Suppressor macrophage treated with lipopolysaccharide for 4 hours (primary cell): Measurements from ENCODE around the gene F11.
"Not testable (repeated sequence)": the region's sequence is repeated elsewhere in the genome, so short reads cannot be mapped to it uniquely, and the experiment has no call there.

Experiments used
- DNase-seq: peaks from one replicate; pipeline ENCODE4 v3.0.0-alpha.2; 2020

Gene F11

GRCh38 chr4:186265683-186266652, at the start of gene F11:
F11 (plus strand) TSS chr4:186266189; CDS start chr4:186267137, 948 bp downstream.
- no peak for DNase-seq

DNA sequence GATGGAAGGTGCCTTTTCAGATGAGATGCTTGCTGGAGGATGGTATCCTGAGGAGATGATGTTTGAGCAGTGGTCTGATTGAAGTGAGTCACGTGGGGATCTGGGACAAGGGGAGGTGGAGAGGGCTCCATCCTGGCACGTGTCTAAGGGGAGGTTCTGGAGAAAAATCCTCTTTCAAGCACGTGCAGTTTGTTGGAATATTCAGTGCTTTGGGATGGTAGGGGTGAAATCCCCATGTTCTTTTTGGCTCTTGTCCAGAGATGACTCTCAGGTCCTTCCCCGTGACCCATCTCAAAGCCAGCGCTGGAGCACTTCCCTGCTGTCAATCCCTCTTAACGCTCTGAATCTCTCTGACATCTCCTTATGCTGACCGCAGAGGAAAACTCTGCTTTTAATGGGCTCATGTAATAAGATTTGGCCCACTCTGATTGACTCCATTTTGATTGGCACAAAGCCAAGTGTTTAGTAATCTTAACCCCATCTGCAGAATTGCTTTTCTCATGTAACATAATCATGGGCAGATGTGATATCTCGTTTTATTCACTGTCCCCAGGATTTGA, 49.4 kb upstream of the F11 start:
- no peak for DNase-seq

- no peak for DNase-seq
These were observed 48.2 kb upstream of the F11 start for GRCh38 chr4:186217733-186218293.

GRCh38 chr4:186221624-186222023, 44.4 kb upstream of the F11 start:
- no peak for DNase-seq

- DNase-seq, result no peak
These were observed 40.1 kb upstream of the F11 start for GRCh38 chr4:186225848-186226247.

GRCh38 chr4:186226521-186227189, 39.3 kb upstream of the F11 start:
- DNase-seq, result no peak

- DNase-seq, result no peak
These were observed 38.8 kb upstream of the F11 start, which contains the start of gene KLKB1 for GRCh38 chr4:186227221-186227620. KLKB1 (plus strand) TSS chr4:186227507; CDS start chr4:186228196, 689 bp downstream.

GRCh38 chr4:186227744-186228513, 38.1 kb upstream of the F11 start:
- no peak for DNase-seq

- DNase-seq, result no peak
These were observed 37.5 kb upstream of the F11 start for GRCh38 chr4:186228514-186228894.

DNA sequence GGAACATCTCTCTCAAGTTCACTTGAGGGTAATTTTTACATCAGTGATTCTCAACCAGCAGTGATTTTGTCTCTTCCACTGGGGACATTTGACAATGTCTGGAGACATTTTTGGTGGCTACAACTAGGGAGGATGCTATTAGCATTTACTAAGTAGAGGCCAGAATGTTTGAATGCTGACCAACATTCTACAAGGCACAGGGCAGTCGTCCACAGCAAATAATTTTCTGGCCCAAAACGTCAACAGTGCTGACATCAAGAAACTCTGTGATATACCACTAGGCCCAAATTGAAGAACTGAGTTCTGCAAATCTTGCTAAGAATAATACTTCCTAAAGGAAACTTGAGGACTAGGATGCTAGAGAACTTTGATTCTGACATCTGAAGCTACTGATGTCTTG, 31.6 kb upstream of the F11 start:
- DNase-seq, result no peak

GRCh38 chr4:186236126-186236525, 29.9 kb upstream of the F11 start:
- no peak for DNase-seq

- no peak for DNase-seq
These were observed 25.5 kb upstream of the F11 start for GRCh38 chr4:186240452-186240847.

DNA sequence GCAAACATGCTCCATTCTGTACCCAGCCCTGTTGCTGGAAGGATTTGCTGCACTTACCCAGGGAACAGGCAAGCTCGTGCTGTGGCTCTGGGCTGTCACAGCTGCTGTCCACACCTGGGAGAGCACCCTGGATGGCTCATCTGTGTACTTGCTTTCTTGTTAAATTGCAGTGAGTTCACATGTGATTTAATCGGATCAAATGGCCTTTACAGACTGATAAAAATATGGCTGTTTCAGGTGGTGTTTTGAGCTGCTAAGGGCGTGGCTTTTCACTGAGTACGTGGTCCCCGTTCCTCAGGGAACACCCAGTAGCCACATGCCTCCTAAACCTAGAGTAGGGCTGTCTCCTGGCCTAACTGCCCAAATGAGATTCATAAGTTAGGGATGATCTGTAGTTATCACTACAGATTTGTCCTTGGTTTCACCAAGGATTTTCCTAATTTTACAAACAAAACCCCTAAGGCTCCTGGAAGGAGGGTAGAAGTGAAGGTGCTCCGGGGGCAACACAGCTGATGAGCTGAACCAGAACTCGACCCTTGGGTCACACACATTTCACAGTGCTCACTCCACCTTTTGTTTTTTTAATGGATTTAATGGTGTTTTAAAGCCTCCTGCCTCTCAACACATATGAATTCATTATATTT, 25.0 kb upstream of the F11 start:
- no peak for DNase-seq

- no peak for DNase-seq
These were observed 24.4 kb upstream of the F11 start for GRCh38 chr4:186241616-186242015.

GRCh38 chr4:186242031-186242430, 24.0 kb upstream of the F11 start:
- DNase-seq, result not testable (repeated sequence)

- DNase-seq, result no peak
These were observed 22.7 kb upstream of the F11 start for GRCh38 chr4:186243331-186243730.

DNA sequence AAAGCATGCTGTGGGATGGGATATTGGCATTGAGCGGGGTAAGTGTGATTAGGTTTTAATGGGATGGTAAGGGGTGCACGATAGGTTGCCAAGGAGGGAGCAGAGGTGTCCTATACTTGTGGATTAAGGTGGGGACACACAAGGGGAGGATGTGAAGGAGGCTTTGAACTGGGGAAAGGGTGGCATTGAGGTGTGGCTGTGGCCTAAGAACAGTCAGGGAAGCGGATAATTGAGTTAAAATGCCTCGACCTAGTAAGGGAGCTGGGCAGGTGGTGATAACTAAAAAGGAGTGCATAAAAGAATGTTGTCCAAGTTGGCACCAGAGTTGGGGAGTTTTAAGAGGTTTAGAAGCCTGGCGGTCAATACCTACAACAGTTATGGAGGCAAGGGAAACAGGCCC, 21.2 kb upstream of the F11 start:
- no peak for DNase-seq

DNA sequence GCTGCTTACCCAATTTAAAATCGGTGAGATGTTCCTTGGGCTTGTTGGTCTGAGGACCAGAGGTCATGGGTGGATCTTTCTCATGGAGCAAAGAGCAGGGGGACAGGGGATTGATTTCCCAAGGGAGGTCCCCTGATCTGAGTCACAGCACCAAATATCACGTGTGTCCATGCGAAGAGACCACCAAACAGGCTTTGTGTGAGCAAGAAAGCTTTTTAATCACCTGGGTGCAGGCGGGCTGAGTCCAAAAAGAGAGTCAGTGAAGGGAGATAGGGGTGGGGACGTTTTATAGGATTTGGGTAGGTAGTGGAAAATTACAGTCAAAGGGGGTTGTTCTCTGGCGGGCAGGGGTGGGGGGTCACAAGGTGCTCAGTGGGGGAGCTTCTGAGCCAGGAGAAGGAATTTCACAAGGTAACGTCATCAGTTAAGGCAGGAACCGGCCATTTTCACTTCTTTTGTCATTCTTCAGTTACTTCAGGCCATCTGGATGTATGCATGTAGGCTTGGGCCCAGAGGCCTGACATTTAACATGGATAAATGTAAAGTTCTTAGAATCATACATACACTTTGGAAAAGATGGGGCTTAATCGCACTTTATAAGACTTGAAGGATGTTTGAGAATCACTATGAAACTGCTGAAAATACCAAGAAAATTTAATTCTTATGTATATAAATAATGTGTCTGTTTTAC, 18.8 kb upstream of the F11 start:
- not testable (repeated sequence) for DNase-seq

DNA sequence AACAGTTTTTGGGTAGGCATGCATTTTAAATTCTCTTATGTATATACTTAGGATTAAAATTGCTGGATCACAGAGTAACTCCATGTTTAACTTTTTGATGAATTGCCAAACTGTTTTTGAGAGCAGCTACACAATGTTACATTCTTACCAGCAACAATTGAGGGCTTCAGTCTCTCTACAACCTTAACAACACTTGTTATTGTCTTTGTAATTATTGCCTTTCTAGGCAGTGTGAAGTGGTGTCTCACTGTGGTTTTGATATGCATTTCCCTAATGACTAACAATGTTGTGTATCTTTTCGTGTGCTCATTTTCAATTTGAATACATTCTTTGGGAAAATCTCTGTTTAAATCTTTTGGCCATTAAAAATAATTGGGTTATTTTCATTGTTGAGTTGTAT, 17.3 kb upstream of the F11 start:
- no peak for DNase-seq

DNA sequence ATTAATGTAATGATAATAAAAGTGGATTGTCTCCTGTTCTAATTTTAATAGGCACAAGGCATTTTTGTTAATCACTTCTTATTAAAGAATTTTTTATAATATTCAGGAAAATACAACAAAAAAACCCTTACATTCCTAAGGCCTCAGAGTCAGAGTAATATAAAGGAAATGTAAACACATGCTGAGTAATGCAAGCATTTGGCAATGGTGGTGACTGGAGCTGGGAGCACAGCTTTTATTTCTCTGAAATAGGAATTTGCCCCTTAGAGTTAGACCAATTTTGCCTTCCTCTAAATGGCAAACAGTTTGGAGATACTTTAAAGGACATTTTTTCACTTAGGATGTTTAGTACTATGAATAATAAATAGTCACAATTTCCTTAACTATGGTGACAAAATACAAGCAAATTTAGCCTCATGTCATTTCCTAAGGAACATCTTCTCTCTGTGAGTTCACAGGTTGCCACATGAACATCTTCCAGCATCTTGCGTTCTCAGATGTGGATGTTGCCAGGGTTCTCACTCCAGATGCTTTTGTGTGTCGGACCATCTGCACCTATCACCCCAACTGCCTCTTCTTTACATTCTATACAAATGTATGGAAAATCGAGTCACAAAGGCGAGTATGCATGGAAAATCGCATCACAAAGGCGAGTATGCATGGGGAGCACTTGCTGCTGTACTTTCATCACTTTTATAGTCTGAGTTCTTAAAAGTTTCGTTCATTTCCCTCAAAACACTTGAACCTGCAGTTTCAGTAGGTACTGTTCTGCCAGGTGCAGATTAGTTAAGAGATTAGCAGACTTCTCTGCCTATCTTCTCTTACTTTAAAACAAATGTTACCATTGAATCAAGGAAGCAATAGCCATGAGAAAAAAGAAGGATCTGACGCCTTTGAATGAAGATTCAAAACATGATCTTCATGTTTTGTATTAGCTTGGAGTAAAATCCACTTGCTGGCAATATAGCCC, 15.9 kb upstream of the F11 start:
- DNase-seq, result no peak
